Bronchial epithelial cell (primary cell): ENCODE measurements around the gene CEBPG. TPM values are rescaled to one million over a fixed set of nuclear protein-coding genes. Genes with fewer than 3 reads are reported as not detected.
A peak's percentile ranks its signal among the peaks of the same experiment; 100 is the strongest.

Source experiments
- DNase-seq: peaks from one replicate; pipeline ENCODE4 v3.0.0-alpha.2; 2010; ENCODE audit warnings: low read depth
- FAIRE-seq: peaks from 2 replicates; lab custom pipeline; 2011; peaks lifted over from hg19 to GRCh38; lab: Jason Lieb, UNC
- H3K27me3 ChIP-seq: 2 replicates; pipeline ENCODE4 v1.5.1; 2011; ENCODE audit warnings: low read length; ENCODE audit not compliant: control insufficient read depth, insufficient read depth
- H3K36me3 ChIP-seq: 2 replicates; pipeline ENCODE4 v1.5.1; 2011; ENCODE audit warnings: low read length; ENCODE audit not compliant: control insufficient read depth, insufficient read depth
- H3K4me3 ChIP-seq: 2 replicates; pipeline ENCODE4 v1.5.1; 2011; ENCODE audit warnings: mild to moderate bottlenecking, low read depth, low read length, control low read depth
- CTCF ChIP-seq: IDR thresholded peaks from 2 replicates; pipeline ENCODE4 v1.5.1; 2011; ENCODE audit warnings: mild to moderate bottlenecking, moderate library complexity, low read length, control low read depth, inconsistent platforms; ENCODE audit not compliant: insufficient read depth, severe bottlenecking
- total RNA-seq: library from RNA; depleted of rRNA; stranded (reverse); fragments of >200 nt; gene quantifications from 2 replicates; pipeline ENCODE4 v1.2.1, GENCODE V29; 2014

The CEBPG gene
- total RNA-seq, 1 donor from 2014 or later = 128 TPM

GRCh38 chr19:33407716-33408115 lies 34.2 kb downstream of the CEBPG start:
- DNase-seq (no peak), FAIRE-seq (no peak)
- no peaks in the 10 kb centered on the region for H3K36me3 ChIP-seq
- H3K27me3 ChIP-seq = no peaks in the 10 kb centered on the region
- H3K4me3 ChIP-seq = no peak overlapping the region
- no peak for TF ChIP-seq CTCF

GRCh38 chr19:33408116-33408515 lies 34.6 kb downstream of the CEBPG start:
- no peak for DNase-seq
- no peak for TF ChIP-seq CTCF
- Histone ChIP-seq H3K27me3 (no peaks in the 10 kb centered on the region), H3K36me3 (no peaks in the 10 kb centered on the region), H3K4me3 (no peak overlapping the region)
- no peak for FAIRE-seq

DNA sequence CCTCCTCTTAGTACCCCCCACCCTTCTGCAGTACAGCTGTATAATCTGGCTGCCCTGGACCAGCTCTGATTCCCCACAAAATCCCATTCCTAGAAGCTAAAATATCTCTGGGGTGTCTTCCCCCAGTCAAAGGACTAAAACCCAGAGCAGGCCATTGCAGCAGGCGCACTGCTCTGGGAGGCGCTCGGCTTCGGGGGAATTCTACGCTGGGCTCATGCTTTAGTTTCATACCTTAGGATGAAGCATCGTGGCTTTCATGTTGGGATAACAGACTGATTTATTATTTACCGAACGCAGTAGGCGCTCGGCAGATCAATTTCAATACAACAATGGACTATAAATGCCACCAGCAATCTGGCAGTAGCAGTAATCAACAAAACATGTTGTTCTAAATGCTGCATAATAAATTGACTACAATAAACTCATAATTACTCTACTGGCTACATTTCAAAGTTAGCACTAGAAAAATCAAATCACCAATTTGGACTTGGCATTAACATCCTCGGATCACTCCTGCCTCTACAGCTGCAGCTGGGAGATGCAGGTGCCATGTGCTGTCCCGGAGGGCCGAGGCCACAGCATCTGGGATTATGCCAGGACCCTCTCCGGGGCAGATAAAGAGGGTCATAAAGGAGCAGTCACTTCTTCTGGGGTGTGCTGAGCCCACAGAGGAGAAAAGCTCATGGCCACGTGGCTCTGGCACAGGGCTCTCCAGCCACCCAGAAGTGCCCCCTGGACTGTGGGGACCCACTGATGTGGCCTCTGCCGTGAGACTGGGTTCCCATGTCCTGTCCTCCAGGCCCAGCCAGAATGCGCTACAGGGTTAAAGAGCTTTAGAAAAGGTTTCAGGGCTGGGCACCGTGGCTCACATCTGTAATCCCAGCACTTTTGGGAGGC lies 35.3 kb downstream of the CEBPG start:
- H3K36me3 ChIP-seq = no peaks in the 10 kb centered on the region
- DNase-seq (no peak), FAIRE-seq (no peak)
- no peaks in the 10 kb centered on the region for H3K27me3 ChIP-seq
- H3K4me3 ChIP-seq = no peak overlapping the region
- TF ChIP-seq CTCF = no peak

DNA sequence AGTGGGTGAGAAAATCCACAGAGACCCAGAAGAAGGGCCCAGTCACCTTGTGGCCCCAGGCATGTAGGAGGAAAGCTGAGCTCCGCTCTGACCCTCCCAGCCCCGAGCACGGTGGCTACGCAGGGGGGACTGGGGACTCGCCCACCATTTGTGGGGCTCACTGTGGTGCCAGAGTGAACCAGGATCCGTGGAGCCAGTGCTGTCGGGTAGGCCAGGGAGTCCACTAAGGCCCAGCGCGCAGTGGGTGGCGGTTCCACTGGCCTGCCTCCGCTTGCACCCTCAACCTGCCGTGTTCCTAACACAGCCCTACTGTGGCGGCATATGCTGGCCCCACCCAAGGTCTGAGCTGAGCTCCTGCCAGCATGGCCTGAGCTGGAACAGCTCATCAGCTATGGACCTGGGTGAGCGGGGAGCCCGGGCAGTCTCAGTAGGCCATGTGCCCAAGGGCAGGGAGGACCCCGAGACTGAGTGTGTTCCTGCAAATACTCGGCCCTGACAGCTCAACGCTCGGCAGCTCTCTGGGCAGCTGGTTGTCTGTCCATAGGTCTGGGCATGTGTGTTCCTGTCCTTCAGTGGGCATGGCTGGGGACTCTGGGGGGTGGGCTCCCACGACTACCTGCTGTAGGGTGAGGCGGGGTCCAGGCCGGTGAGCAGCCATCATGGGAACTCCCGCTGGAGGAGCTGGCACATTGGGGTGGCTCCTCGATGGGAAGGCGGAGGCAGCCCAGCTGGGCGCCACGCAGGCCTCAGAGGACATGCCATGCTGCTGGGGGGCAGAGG lies 36.6 kb downstream of the CEBPG start:
- Histone ChIP-seq H3K27me3 (no peaks in the 10 kb centered on the region), H3K4me3 (no peak overlapping the region), H3K36me3 (no peaks in the 10 kb centered on the region)
- TF ChIP-seq CTCF = no peak
- FAIRE-seq = peak; percentile 83
- no peak for DNase-seq

DNA sequence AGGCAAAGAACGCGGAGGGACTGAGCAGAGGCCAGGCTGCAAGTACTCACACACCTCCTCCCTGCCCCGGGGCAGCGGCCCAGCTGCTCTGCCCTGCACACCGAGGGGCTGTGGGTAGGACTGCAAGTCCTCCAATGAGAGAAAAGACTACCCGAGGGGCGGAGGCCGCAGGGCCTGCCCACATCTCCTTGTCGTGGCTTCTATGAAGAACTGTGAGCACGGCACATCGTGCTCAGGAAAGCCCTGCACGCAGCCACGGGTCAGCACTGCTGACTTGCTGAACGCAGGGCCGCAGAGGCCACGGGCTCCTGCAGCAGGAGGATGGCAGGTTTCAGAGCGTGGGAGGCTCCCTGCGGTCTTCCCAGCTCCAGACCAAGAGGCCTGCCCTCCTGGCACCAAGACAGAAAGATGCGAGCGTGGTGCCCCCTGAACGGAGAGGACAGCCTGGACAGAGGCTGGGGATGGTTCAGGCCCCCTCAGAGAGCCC lies 37.4 kb downstream of the CEBPG start:
- H3K36me3 ChIP-seq = no peaks in the 10 kb centered on the region
- no peak for FAIRE-seq
- H3K27me3 ChIP-seq = no peaks in the 10 kb centered on the region
- H3K4me3 ChIP-seq = no peak overlapping the region
- no peak for DNase-seq
- TF ChIP-seq CTCF = no peak
